AG04450 (cell line): ENCODE data around the gene ZNF142. TPM values are rescaled to one million over a fixed set of nuclear protein-coding genes. Genes with fewer than 3 reads are reported as not detected.
A peak's percentile ranks its signal among the peaks of the same experiment; 100 is the strongest.

Source experiments
- CTCF ChIA-PET: fragments of 300-600, 350-600 bp; formaldehyde crosslinking; extraction: SDS; loops from one replicate; lab custom pipeline; 2022; ENCODE audit warnings: antibody characterized with exemption, inconsistent platforms; lab: Charles Lee
- POLR2A ChIA-PET: fragments of 350-600 bp; formaldehyde crosslinking; extraction: SDS; loops from one replicate; lab custom pipeline; 2021; ENCODE audit warnings: antibody characterized with exemption, inconsistent platforms; lab: Yijun Ruan, JAX
- DNase-seq: peaks from one replicate; pipeline ENCODE4 v3.0.0-alpha.2; 2011; ENCODE audit warnings: low read depth, low spot score
- H3K27ac ChIP-seq: one replicate; pipeline ENCODE4 v1.5.1; 2012; ENCODE audit warnings: low read depth, low read length, control low read depth
- H3K27me3 ChIP-seq: one replicate; pipeline ENCODE4 v1.6.0; 2012; ENCODE audit warnings: low read length; ENCODE audit not compliant: control insufficient read depth, insufficient read depth
- H3K4me3 ChIP-seq: 2 replicates; pipeline ENCODE4 v1.5.1; 2011; ENCODE audit warnings: mild to moderate bottlenecking, low read depth, low read length, control low read depth
- H3K9me3 ChIP-seq: 2 replicates; pipeline ENCODE4 v1.5.1; 2012; ENCODE audit warnings: low read length; ENCODE audit not compliant: control insufficient read depth, insufficient read depth
- CTCF ChIP-seq: IDR thresholded peaks from 2 replicates; pipeline ENCODE4 v1.5.1; 2011; ENCODE audit warnings: low read depth, low read length, control low read depth, inconsistent platforms
- polyA plus RNA-seq: library from polyadenylated mRNA; depleted of rRNA; stranded (reverse); fragments of >200 nt; gene quantifications from 2 replicates; pipeline ENCODE4 v1.2.3, GENCODE V29; 2011

Gene ZNF142
- polyA plus RNA-seq, 1 experiment, result 3.5 TPM

DNA sequence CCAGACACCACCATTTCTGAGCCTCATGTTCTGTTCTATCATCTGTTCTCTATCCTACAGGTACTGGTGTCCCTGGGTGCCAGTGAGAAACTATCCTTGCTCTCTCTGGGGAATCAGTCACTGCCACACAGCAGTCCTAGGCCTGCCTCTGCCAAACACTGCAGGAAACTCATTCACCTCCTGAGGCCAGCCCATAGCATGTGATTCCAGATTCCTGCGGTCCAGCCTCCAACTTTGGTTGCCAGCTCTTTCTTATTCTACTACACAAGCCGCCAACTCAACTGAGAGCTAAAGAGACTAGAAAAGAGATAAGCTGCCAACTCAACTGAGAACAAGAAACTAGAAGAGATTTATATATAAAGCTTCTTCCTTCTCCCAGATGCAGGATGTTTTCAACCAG is 42.4 kb upstream of the ZNF142 start:
- TF ChIP-seq CTCF, result no peak
- H3K9me3 ChIP-seq, result no peaks in the 10 kb centered on the region
- no peak overlapping the region for H3K27ac ChIP-seq
- no peaks in the 10 kb centered on the region for H3K27me3 ChIP-seq
- POLR2A ChIA-PET, result no interaction called here
- H3K4me3 ChIP-seq, result no peak overlapping the region
- DNase-seq, result no peak
- CTCF ChIA-PET, result interaction anchor here (0.6 to 2.3 kb wide), 4 partner anchors 8 to 145 kb away, joined by 3 to 15 read pairs (median 7); no protein-coding TSS in a partner anchor

DNA sequence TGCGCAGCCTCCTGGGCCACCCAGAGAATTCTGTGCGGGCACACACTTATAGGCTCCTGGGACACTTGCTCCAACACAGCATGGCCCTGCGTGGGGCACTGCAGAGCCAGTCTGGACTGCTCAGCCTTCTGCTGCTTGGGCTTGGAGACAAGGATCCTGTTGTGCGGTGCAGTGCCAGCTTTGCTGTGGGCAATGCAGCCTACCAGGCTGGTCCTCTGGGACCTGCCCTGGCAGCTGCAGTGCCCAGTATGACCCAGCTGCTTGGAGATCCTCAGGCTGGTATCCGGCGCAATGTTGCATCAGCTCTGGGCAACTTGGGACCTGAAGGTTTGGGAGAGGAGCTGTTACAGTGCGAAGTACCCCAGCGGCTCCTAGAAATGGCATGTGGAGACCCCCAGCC is 39.5 kb upstream of the ZNF142 start:
- TF ChIP-seq CTCF, result no peak
- H3K27ac ChIP-seq, result no peak overlapping the region
- H3K27me3 ChIP-seq, result no peaks in the 10 kb centered on the region
- ChIA-PET CTCF (interaction anchor here (0.8 to 1.0 kb wide), 2 partner anchors 148 to 149 kb away, joined by 3 read pairs; no protein-coding TSS in a partner anchor), POLR2A (no interaction called here)
- H3K9me3 ChIP-seq, result no peaks in the 10 kb centered on the region
- H3K4me3 ChIP-seq, result no peak overlapping the region
- no peak for DNase-seq

DNA sequence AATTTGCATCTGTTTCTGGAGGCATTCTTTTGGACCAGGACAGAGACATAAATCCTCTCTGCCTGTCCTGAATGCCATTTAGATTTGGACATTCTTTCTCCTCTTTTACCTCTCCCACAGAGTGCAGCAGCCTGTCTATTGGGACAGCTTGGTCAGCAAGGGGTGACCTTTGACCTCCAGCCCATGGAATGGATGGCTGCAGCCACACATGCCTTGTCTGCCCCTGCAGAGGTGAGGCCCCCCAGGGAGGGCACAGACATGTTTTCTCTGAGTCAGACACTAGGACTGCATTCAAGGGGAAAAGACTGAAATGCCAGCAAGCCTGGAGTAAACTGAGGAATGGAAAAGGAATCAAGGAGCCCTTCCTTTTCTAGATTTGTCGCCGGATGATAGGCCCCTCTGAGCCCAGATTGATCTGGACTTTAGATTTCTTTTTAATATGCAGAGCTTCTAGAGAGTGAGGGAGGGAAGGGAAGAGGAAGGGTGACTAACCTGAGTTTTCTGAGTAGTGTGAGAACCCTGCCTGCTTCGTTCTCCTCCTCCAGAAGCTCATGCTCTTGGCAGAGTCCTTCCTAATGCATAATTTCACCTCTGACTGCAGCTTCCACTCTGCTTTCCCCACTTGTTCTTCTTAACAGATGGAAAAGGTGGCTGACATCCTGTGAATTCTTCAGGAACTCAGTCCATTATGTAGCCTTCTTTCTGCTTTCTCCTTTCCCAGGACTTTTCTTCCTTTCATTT is 35.2 kb upstream of the ZNF142 start:
- no peak for DNase-seq
- no peak overlapping the region for H3K27ac ChIP-seq
- no peak overlapping the region for H3K4me3 ChIP-seq
- ChIA-PET POLR2A (interaction anchor here (0.5 kb wide), 1 partner anchor 289 kb away, joined by 3 read pairs; no protein-coding TSS in a partner anchor), CTCF (interaction anchor here (1.9 kb wide), 1 partner anchor 153 kb away, joined by 4 read pairs; no protein-coding TSS in a partner anchor)
- H3K9me3 ChIP-seq, result no peaks in the 10 kb centered on the region
- TF ChIP-seq CTCF, result no peak
- no peaks in the 10 kb centered on the region for H3K27me3 ChIP-seq

DNA sequence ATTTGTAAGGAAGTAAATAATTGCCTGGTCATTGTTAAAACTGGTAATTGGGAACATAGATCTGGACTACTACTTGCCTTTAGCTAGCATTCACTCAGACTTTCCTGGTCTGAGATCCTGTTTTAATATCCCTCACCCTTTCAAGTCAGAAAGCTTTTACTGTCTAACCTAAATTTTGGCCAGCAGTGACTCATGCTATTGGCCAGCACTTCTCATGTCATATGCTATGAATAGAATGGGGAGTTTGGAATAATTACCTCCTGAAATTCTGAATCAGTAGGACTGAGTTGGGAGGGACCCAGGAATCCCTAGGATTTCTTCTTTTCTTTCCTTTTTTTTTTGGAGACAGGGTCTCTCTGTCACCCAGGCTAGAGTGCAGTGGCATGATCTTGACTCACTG is 31.8 kb upstream of the ZNF142 start:
- H3K27ac ChIP-seq, result no peak overlapping the region
- CTCF ChIA-PET, result interaction anchor here (1.2 to 2.7 kb wide), 2 partner anchors 19 to 156 kb away, joined by 3 to 13 read pairs; partner anchors contain the start of gene TTLL4

More for the DNA sequence above, 31.8 kb upstream of the ZNF142 start:
- H3K4me3 ChIP-seq, result no peak overlapping the region
- peak; percentile 10 for DNase-seq
- no peak for TF ChIP-seq CTCF
- POLR2A ChIA-PET, result no interaction called here
- H3K9me3 ChIP-seq, result no peaks in the 10 kb centered on the region
- no peaks in the 10 kb centered on the region for H3K27me3 ChIP-seq
